GM19193 (cell line): ENCODE results near the gene KCNMA1.

Source experiments
- POLR2A ChIP-seq: IDR thresholded peaks from 4 replicates; pipeline ENCODE4 v1.6.1; 2011; ENCODE audit not compliant: insufficient read depth, insufficient read length; ENCODE audit errors: extremely low read depth

Gene KCNMA1

DNA sequence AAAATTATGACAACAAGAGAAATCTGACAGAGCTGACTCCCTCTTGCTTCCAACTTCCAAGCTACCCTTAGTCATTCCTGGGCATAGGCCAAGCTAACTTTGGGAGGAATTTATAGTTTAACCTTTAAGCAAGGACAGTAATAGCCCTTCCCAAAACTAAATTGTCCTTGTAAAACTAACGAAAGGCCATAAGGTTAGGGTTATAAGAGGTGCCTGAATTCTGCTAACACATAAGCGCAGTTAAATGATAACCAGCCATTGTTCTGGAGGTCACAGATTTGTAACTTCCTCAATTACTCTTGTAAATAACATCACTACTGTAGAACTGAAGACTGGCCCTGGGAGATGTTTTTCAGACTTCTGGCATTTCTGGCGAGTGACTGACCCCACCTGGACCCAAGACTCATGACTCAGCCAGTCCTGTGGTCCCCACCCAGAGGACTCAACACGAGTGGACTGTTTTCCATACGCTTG is 481.2 kb downstream of the KCNMA1 start:
- TF ChIP-seq POLR2A, result no peak

DNA sequence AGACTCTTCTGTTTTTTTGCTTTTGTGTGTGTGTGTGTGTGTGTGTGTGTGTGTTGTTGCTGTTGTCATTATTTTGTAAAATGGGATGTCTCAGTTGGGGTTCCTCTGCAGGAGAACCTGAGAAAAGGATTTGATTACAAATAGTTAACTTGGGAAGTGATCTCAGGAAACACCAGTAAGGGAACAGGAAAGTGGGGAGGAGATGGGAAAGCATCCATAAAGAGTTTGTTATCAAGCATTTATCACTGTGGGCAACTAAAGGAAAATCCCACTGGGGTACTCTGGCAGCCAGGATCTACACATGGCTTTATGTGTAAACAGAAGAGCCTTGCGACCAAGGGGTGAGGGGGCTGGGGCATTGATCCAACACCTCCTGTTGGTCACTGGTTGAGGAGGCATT is 485.4 kb downstream of the KCNMA1 start:
- TF ChIP-seq POLR2A, result no peak

DNA sequence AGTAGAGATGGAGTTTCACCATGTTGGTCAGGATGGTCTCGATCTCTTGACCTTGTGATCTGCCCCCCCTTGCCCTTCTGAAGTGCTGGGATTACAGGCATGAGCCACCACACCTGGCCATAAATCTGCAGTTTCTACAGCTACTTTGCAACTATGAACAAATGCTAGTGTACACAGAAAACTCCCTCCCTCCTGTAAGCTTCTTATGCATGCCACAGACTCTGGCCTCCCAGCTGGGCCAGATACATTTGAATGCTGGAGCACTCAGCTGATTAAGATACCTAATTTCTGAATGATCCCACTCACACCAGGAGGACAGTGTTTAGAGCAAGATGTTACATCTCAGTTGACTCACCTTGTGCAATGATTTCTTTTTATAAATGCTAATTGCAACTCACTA is 486.2 kb downstream of the KCNMA1 start:
- TF ChIP-seq POLR2A, result no peak

DNA sequence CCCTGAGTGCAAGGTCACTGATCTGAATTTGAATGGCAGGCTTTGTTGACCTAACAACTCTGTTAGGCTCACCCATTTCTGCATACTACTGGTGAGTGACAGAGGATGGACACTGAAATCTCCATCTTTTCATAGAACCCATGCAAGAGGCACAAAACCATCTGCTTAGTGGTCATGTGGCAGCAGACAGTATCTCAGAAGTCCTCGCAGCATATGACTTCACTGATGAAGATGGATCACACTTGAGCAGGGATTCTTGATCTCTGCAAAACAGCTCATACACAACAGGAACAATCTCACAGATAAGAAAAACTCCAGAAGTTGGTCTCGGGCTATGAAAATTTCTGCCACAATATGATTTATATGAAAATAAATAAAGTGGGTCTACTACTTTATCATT is 487.9 kb downstream of the KCNMA1 start:
- no peak for TF ChIP-seq POLR2A

DNA sequence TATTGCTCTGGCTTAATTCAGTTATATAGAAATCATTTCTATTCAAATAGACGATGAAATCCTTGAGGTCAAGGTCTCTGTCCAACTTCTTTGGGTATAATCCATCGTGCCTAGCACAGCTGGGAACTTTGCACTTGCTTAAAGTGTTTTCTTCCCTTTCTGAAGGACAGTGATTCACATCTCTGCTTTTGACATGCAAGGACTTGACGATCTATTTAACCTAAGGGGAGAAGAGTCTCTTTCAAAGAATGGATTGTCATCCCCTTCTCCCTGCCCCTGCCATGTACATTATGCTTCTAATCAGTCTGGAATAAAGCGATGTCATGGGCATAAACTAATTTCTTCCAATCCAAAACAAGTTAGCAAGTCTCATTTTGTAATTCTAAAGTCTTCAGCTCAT is 488.6 kb downstream of the KCNMA1 start:
- TF ChIP-seq POLR2A, result no peak

DNA sequence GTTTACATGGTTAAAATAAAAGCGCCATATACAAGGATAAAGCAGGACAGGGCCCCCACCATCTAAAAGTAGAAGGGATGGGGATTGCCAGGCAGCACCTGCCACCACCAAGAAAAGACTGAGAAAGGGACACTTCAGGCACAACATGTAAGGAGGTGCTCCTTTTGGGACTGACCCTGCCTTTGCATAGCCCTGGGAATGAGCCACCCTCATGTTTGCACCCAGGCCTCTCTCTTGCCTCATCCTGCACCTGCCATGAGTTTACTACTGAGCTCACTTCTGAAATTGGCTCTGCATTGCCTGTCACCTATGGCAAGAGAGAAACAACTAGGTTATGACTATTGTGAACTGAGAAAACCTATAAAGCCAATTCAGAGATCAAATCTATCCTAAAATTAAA is 489.7 kb downstream of the KCNMA1 start:
- no peak for TF ChIP-seq POLR2A

DNA sequence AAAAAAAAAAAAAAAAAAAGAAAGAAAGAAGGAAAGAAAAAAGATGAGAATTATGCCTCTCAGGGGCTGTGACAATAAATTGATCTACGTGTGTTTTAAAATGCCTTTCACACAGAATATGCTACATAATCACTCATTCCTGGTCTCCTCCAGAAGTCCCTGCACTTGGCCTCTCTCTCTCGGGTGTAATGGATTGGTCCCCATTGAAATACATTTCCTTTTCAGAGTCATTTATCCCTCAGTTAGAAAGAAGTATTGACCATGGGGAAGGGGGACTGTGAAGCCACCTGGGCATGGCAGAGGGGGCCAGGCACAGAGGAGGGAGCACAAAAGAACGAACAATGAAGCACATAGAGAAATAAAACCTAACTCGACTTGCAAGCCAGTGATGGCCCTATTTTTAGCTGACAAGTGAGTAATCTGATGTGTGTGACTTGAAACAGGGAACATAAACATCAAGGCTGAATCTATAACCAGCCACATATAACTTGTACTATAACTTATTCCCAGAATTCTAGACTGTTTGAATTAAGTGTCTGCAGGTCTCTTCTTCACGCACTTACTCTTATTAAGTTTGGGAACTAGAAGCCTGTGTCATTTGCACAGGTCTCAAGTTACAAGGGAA is 490.8 kb downstream of the KCNMA1 start:
- no peak for TF ChIP-seq POLR2A

DNA sequence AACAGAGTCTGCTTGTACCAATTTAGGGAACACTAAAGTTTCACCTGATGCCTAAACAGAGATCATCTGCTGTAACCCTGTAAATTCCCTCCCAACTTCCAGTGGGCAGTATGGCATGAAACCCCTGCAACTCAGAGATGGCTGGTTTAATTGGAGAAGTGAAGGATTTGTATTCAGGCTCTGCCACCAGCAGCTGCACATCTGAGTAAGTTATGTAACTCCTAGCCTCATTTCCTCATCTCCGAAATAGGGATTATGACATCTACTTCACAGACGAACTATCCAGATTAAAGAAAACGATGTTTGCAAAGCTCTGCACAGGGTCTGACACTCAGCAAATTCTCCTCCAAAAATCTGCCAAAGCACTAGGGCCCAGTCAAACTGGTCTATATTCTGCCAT is 493.0 kb downstream of the KCNMA1 start:
- TF ChIP-seq POLR2A, result no peak

DNA sequence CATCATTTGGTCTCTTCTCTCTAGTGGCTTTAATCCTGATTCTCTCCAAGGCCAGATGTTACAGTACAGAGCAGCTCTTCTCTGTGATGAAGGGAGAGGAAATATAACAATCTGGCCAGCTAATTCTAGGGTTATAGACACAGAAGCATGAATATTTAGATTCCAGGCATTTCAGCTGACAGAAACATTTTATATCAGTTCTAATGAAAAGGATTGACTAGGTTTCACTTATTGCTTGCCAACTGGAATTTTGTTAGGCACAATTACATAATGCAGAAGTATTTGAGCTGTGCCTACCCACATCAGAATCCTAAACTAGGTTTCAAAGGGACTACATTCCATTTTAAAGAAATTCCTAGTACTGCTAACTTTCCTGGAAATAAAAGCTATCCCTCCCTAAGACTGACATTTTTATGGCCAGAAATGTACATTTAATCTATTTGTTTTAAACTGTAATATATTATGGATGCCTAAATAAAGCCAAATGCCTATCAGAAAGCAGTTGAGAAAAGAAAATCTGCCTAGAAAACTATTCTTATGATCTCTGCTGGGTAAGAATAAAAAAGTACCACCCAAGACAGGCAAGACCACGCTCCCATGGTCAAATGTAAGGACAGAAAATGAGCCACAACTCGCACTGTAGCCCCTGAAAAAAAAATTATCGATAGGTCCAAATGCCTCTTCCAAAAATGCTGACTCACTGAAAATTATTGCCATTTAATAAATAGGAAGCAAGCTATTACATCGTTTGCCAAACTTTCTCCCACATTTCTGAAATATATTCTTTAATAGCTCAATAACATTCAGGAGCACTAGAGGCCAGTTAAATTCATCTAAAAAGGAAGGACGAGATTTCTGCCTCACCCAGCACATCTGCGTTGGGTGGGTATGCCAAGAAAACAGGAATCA is 498.1 kb downstream of the KCNMA1 start:
- TF ChIP-seq POLR2A, result no peak

DNA sequence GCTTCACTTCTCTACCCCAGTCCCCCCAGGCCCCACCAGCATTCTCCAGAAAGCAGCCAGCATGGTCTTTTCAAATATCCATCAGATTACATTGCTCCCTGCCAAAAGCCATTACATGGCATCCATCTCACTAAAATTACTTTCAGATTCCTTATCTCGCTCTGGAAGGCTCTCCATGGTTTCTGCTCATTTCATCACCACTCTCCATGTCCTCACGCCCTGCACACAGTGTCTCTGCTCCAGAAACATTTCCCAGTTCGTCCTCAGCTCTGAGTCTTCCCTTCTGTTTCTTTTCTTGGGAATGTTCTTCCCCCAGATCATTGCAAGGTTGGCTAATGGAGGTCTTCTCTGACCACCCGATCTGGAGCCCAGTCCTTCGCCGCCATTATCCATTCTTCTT is 499.1 kb downstream of the KCNMA1 start:
- TF ChIP-seq POLR2A, result no peak

DNA sequence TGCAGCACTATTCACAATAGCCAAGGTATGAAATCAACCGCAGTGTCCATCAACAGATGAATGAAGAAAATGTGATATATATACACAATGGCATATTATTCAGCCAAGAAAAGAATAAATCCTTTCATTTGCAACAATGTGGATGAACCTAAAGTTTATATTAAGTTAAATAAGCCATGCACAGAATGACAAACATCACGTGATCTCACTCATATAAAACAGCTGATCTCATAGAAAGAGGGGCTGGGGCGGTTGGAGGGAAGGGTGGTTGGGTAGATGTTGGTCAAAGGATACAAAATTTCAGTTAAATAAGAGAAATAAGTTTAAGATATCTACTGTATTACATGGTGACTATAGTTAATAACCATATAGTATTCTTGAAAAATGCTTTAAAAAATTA is 502.1 kb downstream of the KCNMA1 start:
- no peak for TF ChIP-seq POLR2A

DNA sequence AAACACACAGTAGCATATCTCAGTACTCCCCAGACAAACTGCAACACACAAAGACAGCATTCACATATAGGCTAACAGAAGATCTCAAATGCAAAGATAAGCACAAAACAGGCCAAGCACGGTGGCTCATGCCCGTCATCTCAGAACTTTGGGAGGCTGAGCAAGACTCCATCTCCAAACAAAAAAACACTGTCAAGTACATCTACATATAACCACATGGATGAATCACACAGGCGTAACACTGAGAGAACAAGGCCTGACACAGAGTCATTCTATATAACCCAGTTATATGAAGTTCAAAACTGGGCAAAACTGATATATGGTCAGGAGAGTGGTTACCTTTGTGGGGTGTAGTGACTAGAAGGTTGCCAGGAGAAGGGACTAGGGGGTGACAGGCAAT is 506.4 kb downstream of the KCNMA1 start:
- TF ChIP-seq POLR2A, result no peak

DNA sequence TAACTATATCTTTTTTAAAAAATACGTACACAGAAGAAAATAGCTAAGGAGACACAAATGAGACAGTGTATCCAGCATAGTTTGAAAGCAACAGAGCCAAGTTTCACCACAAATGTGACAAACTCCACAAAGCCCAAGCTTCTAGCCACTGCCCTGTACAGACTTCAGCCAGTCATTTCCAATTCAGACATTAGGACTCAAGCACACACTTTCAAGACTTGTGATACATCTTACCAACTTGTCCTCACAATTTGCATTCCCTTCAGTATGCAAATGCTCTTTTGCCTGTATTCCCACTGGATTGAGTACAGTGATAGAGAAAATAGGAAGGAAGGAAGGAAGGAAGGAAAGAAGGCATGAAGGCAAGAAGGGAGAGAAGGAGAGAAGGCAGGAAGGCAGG is 510.4 kb downstream of the KCNMA1 start:
- TF ChIP-seq POLR2A, result no peak

DNA sequence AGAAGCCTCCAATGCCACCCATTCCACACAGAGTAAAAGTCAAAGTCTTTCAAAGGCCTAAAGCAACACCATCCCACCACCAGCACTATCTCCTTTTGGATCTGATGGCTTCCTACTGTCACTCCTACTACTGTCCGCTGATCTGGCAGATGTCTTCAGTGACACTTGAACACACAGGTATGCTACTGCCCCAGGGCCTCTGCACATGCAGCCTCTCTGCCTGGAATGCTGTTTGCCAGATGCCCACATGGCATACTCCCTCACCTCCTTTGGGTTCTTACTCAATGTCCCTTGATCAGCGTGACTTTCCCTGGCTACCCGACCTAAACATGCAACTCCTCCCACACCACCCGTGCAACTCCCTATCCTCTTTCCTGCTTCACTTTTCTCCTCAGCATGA is 512.4 kb downstream of the KCNMA1 start:
- TF ChIP-seq POLR2A, result no peak

DNA sequence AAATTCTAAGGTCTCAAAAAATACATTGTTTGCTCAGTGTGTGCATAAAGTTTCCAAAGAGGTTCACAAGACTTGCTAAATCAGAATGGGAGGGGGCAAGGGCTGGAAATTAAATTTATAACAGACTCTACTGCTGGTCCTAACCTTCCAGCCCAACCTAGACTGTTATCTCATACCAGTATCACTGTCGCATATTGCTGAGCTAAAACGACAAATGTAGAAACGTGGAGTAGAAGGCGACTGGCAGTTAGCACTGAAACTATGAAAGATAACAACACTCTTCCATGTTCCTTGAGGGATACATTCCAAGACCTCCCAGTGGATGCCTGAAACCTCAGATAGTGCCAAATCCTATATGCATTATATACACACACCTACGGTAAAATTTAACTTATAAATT is 514.3 kb downstream of the KCNMA1 start:
- TF ChIP-seq POLR2A, result no peak

DNA sequence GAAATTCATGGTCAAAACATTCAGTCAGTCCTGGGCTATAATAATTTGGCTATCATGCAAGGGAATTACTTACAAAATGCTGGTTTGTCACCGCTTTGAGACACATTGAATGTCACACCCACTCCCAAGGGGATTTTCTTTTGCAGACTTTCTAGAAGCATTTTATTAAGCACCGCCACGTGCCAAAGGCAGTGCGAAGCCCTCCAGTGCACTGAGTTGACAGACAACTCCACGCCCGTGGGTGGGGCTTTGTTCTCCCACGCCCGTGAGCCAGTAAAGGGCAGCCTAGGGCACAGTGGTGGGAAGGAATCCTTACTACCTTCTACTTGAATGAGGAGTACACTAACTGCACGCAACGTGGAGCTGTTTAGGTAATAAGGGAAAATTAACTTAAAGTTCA is 515.8 kb downstream of the KCNMA1 start:
- TF ChIP-seq POLR2A, result no peak
